ENCODE data around the gene PDIA6. TPM values are rescaled to one million over a fixed set of nuclear protein-coding genes. Genes with fewer than 3 reads are reported as not detected.
"Not testable (repeated sequence)": the region's sequence is repeated elsewhere in the genome, so short reads cannot be mapped to it uniquely, and the experiment has no call there.

PDIA6 gene
- total RNA-seq, 1 donor, result 277 TPM

- DNase-seq (ENCODE audit: low read depth), result no peak
- TF ChIP-seq CTCF (IDR thresholded peaks at IDR 0.05; ENCODE audit: insufficient read depth, low read length), result no peak
- H3K4me3 ChIP-seq (ENCODE audit: low read depth, low read length), result no peak overlapping the region
Measured at GRCh38 chr2:10783421-10783820, 29.2 kb downstream of the PDIA6 start.

- no peak for DNase-seq (ENCODE audit: low read depth)
- no peak overlapping the region for H3K4me3 ChIP-seq (ENCODE audit: low read depth, low read length)
- TF ChIP-seq CTCF (IDR thresholded peaks at IDR 0.05; ENCODE audit: insufficient read depth, low read length), result no peak
Measured at GRCh38 chr2:10781746-10782145, 30.8 kb downstream of the PDIA6 start.

- not testable (repeated sequence) for DNase-seq (ENCODE audit: low read depth); H3K4me3 ChIP-seq (ENCODE audit: low read depth, low read length)
Measured at GRCh38 chr2:10780821-10781220, 31.8 kb downstream of the PDIA6 start.

GRCh38 chr2:10780491-10780820, 32.1 kb downstream of the PDIA6 start:
- no peak overlapping the region for H3K4me3 ChIP-seq (ENCODE audit: low read depth, low read length)
- no peak for DNase-seq (ENCODE audit: low read depth)
- no peak for TF ChIP-seq CTCF (IDR thresholded peaks at IDR 0.05; ENCODE audit: insufficient read depth, low read length)

GRCh38 chr2:10779776-10780490, 32.7 kb downstream of the PDIA6 start:
- DNase-seq (ENCODE audit: low read depth), result no peak
- no peak overlapping the region for H3K4me3 ChIP-seq (ENCODE audit: low read depth, low read length)
- TF ChIP-seq CTCF (IDR thresholded peaks at IDR 0.05; ENCODE audit: insufficient read depth, low read length), result no peak

GRCh38 chr2:10778724-10779115, 33.9 kb downstream of the PDIA6 start:
- no peak overlapping the region for H3K4me3 ChIP-seq (ENCODE audit: low read depth, low read length)
- DNase-seq (ENCODE audit: low read depth), result no peak
- no peak for TF ChIP-seq CTCF (IDR thresholded peaks at IDR 0.05; ENCODE audit: insufficient read depth, low read length)

GRCh38 chr2:10777842-10778723, 34.5 kb downstream of the PDIA6 start:
- no peak for TF ChIP-seq CTCF (IDR thresholded peaks at IDR 0.05; ENCODE audit: insufficient read depth, low read length)
- DNase-seq (ENCODE audit: low read depth), result no peak

More at GRCh38 chr2:10777842-10778723, 34.5 kb downstream of the PDIA6 start:
- H3K4me3 ChIP-seq (ENCODE audit: low read depth, low read length), result no peak overlapping the region
